Measurements from ENCODE around the gene UST. TPM values are rescaled to one million over a fixed set of nuclear protein-coding genes. Genes with fewer than 3 reads are reported as not detected.

The UST gene
- total and polyA plus RNA-seq, 2 of the 8 experiments (the other 6 are each of a cell fraction or from before 2014, with no cell fraction given) = 13.5 to 34.5 TPM

- H3K18ac ChIP-seq (ENCODE audit: extremely low read depth, low read length) = no peak overlapping the region
- H2AFZ ChIP-seq (ENCODE audit: low read length) = no peak overlapping the region
- no peak overlapping the region for H2BK5ac ChIP-seq (ENCODE audit: low read depth, low read length)
- no peak overlapping the region for H3K4me3 ChIP-seq (ENCODE audit: extremely low read depth in 1 of 4, insufficient read depth in 2 of 4, low read depth in 3 of 4, low read length in 4 of 4)
- no peak overlapping the region for H2BK120ac ChIP-seq (replicated peaks; ENCODE audit: low read depth, low read length)
- no peak overlapping the region for H2AK5ac ChIP-seq (ENCODE audit: low read depth, low read length)
- no peak for DNase-seq (ENCODE audit: low read depth in 1 of 2, low spot score in 2 of 2)
- 94% methylated on average over 5 of the region's 5 CpGs; no CpG with 5 or more reads in 1 of the 2 experiments for WGBS, 2 experiments (ENCODE audit: extremely low coverage in 1 of 2, insufficient coverage in 1 of 2, insufficient read length in 1 of 2, insufficient replicate concordance in 2 of 2, low coverage in 1 of 2, low lambda C conversion rate in 2 of 2, missing lambda C conversion rate in 1 of 2)
- ChIA-PET POLR2A (ENCODE audit: partially characterized antibody) (interaction anchor here (0.6 kb wide), 1 partner anchor 8 kb away, joined by 3 read pairs; no protein-coding TSS in a partner anchor), CTCF (ENCODE audit: partially characterized antibody) (interaction anchor here (1.1 to 1.7 kb wide), 2 partner anchors 16 to 21 kb away, joined by 3 to 5 read pairs; no protein-coding TSS in a partner anchor)
- peaks cover 0 to 3% (median 0%) of the 10 kb centered on the region in 4 experiments; a peak in 2 of 8 replicates for H3K36me3 ChIP-seq (ENCODE audit: control insufficient read depth in 2 of 4, insufficient read depth in 4 of 4, low read length in 3 of 4)
- no peak overlapping the region for H3K4ac ChIP-seq (replicated peaks; ENCODE audit: insufficient read length, low read depth, low read length)
- H4K8ac ChIP-seq (ENCODE audit: extremely low read depth, insufficient read depth, low read length) = no peak overlapping the region
- no peaks in the 10 kb centered on the region for H3K27me3 ChIP-seq (replicated peaks in 1 of 4; ENCODE audit: control insufficient read depth in 3 of 4, extremely low read depth in 1 of 4, insufficient read depth in 3 of 4, low read length in 3 of 4)
- H4K20me1 ChIP-seq (replicated peaks in 1 of 2; ENCODE audit: control insufficient read depth in 1 of 2, insufficient read depth in 2 of 2, low read length in 2 of 2) = no peaks in the 10 kb centered on the region
- H3K27ac ChIP-seq (ENCODE audit: low read depth, low read length) = no peak overlapping the region
- H3K79me2 ChIP-seq (ENCODE audit: control insufficient read depth in 1 of 2, insufficient read depth in 2 of 2, low read length in 2 of 2) = peaks cover 0 to 11% of the 10 kb centered on the region in 2 experiments; a peak in 1 of 4 replicates
- H2BK15ac ChIP-seq (ENCODE audit: low read length) = no peak overlapping the region
- no peak overlapping the region for H3K14ac ChIP-seq (ENCODE audit: insufficient read length)
- H2BK20ac ChIP-seq (ENCODE audit: low read length) = no peak overlapping the region
- H3K4me1 ChIP-seq (replicated peaks in 1 of 4; ENCODE audit: control insufficient read depth in 3 of 4, insufficient read depth in 4 of 4, low read length in 3 of 4) = no peaks in the 10 kb centered on the region
- no peak overlapping the region for H3K9ac ChIP-seq (replicated peaks in 1 of 4; ENCODE audit: extremely low read depth in 1 of 4, low read depth in 3 of 4, low read length in 3 of 4)
- H3K79me1 ChIP-seq (ENCODE audit: low read depth, low read length) = no peaks in the 10 kb centered on the region
- no peaks in the 10 kb centered on the region for H3K23me2 ChIP-seq (ENCODE audit: low read depth, low read length)
- H3K56ac ChIP-seq (replicated peaks; ENCODE audit: insufficient read length, low read depth, low read length) = no peak overlapping the region
- H4K91ac ChIP-seq (replicated peaks; ENCODE audit: insufficient read length, low read length) = no peak overlapping the region
- no peaks in the 10 kb centered on the region for H3K9me3 ChIP-seq (ENCODE audit: insufficient read depth in 2 of 2, low read depth in 1 of 2, low read length in 1 of 2)
- H3K23ac ChIP-seq (ENCODE audit: insufficient read length) = no peak overlapping the region
- no peak overlapping the region for H3K4me2 ChIP-seq (ENCODE audit: insufficient read depth in 1 of 2, low read depth in 2 of 2, low read length in 2 of 2)
- no peak overlapping the region for H4K5ac ChIP-seq (ENCODE audit: insufficient read length, low read depth, low read length)
- H2BK12ac ChIP-seq (ENCODE audit: low read depth, low read length) = no peak overlapping the region
- FAIRE-seq = no peak
- no peak for TF ChIP-seq KDM4A (IDR thresholded peaks at IDR 0.05; ENCODE audit: low read depth, low read length, severe bottlenecking)
- TF ChIP-seq SIX5 (IDR thresholded peaks at IDR 0.05; ENCODE audit: low read depth, low read length) = no peak
- TF ChIP-seq NRF1 (IDR thresholded peaks at IDR 0.05; ENCODE audit: low read depth, low read length) = no peak
- no peak for TF ChIP-seq SUZ12 (IDR thresholded peaks at IDR 0.05; ENCODE audit: low read length)
- no peak for TF ChIP-seq RBBP5 (IDR thresholded peaks at IDR 0.05; ENCODE audit: borderline replicate concordance, low read depth, low read length)
- TF ChIP-seq TBP (IDR thresholded peaks at IDR 0.05; ENCODE audit: low read depth, low read length) = no peak
- TF ChIP-seq CHD2 (IDR thresholded peaks at IDR 0.05; ENCODE audit: low read length) = no peak
- TF ChIP-seq POLR2A (IDR thresholded peaks at IDR 0.05; ENCODE audit: control extremely low read depth in 1 of 2, low read depth in 2 of 2, low read length in 2 of 2) = no peak
- no peak for TF ChIP-seq BRCA1 (IDR thresholded peaks at IDR 0.05; ENCODE audit: low read depth, low read length)
- TF ChIP-seq POU5F1 (IDR thresholded peaks at IDR 0.05; ENCODE audit: low read depth, low read length) = no peak
- no peak for TF ChIP-seq PHF8 (conservative IDR thresholded peaks at IDR 0.05; ENCODE audit: low read depth, low read length)
- TF ChIP-seq, protein P1, sequence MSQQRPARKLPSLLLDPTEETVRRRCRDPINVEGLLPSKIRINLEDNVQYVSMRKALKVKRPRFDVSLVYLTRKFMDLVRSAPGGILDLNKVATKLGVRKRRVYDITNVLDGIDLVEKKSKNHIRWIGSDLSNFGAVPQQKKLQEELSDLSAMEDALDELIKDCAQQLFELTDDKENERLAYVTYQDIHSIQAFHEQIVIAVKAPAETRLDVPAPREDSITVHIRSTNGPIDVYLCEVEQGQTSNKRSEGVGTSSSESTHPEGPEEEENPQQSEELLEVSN (IDR thresholded peaks at IDR 0.05) = no peak
Measured at GRCh38 chr6:148904896-148905870, 158.4 kb downstream of the UST start.

All from H1 (cell line).